H1 (cell line): ENCODE results near the gene KTN1. TPM values are rescaled to one million over a fixed set of nuclear protein-coding genes. Genes with fewer than 3 reads are reported as not detected.

ENCODE experiments used
- CTCF ChIA-PET: fragments of 300-600 bp; sonication (Branson Sonifier 250); formaldehyde crosslinking; loops from one replicate; lab custom pipeline; 2021; ENCODE audit not compliant: partially characterized antibody; lab: Charles Lee
- POLR2A ChIA-PET: fragments of 300-600 bp; sonication (Branson Sonifier 250); formaldehyde crosslinking; loops from one replicate; lab custom pipeline; 2021; ENCODE audit warnings: inconsistent platforms; ENCODE audit not compliant: partially characterized antibody; lab: Charles Lee
- DNase-seq, 2 experiments: peaks; one replicate each; pipeline versions ENCODE4 v3.0.0 to v3.0.0-alpha.2; 2010 to 2022; ENCODE audit warnings: low spot score in 2 of 2, low read depth in 1 of 2, mixed read lengths in 1 of 2
- FAIRE-seq: peaks from 2 replicates; lab custom pipeline; 2011; peaks lifted over from hg19 to GRCh38; lab: Jason Lieb, UNC
- H2AFZ ChIP-seq: 2 replicates; pipeline ENCODE4 v1.8.1; 2012; ENCODE audit warnings: low read length, inconsistent platforms
- H2AK5ac ChIP-seq: 2 replicates; pipeline ENCODE4 v1.6.1; 2013; ENCODE audit warnings: low read depth, low read length
- H2BK120ac ChIP-seq: replicated peaks from 2 replicates; pipeline ENCODE3; 2013; ENCODE audit warnings: low read depth, low read length, inconsistent platforms
- H2BK12ac ChIP-seq: 2 replicates; pipeline ENCODE4 v1.6.1; 2013; ENCODE audit warnings: low read depth, low read length
- H2BK15ac ChIP-seq: 2 replicates; pipeline ENCODE4 v1.6.1; 2013; ENCODE audit warnings: low read length
- H2BK20ac ChIP-seq: 2 replicates; pipeline ENCODE4 v1.6.1; 2013; ENCODE audit warnings: low read length
- H2BK5ac ChIP-seq: 2 replicates; pipeline ENCODE4 v1.6.1; 2013; ENCODE audit warnings: low read depth, low read length
- H3K14ac ChIP-seq: 2 replicates; pipeline ENCODE4 v1.6.1; 2013; ENCODE audit warnings: inconsistent platforms; ENCODE audit not compliant: insufficient read length
- H3K18ac ChIP-seq: 2 replicates; pipeline ENCODE4 v1.6.1; 2013; ENCODE audit warnings: low read length; ENCODE audit errors: extremely low read depth
- H3K23ac ChIP-seq: 2 replicates; pipeline ENCODE4 v1.6.1; 2013; ENCODE audit warnings: inconsistent platforms; ENCODE audit not compliant: insufficient read length
- H3K23me2 ChIP-seq: 2 replicates; pipeline ENCODE4 v1.6.1; 2013; ENCODE audit warnings: low read depth, low read length
- H3K27ac ChIP-seq: 2 replicates; pipeline ENCODE4 v1.6.1; 2011; ENCODE audit warnings: low read depth, low read length, inconsistent platforms
- H3K27me3 ChIP-seq, 4 experiments: replicated peaks in 1 of 4; 1 replicate in 1 of 4; 2 replicates in 3 of 4; pipeline versions ENCODE4 v1.6.1 to v1.8.1; 2011 to 2013; ENCODE audit warnings: low read length in 3 of 4, mild to moderate bottlenecking in 3 of 4, inconsistent platforms in 2 of 4, mixed read lengths in 2 of 4, moderate library complexity in 1 of 4; ENCODE audit not compliant: control insufficient read depth in 3 of 4, insufficient read depth in 3 of 4; ENCODE audit errors: extremely low read depth in 1 of 4
- H3K36me3 ChIP-seq, 4 experiments: 2 replicates each; pipeline versions ENCODE4 v1.6.1 to v1.8.1; 2011 to 2013; ENCODE audit warnings: mild to moderate bottlenecking in 4 of 4, low read length in 3 of 4, moderate library complexity in 2 of 4, control low read depth in 1 of 4, inconsistent platforms in 1 of 4; ENCODE audit not compliant: insufficient read depth in 4 of 4, control insufficient read depth in 2 of 4
- H3K4ac ChIP-seq: replicated peaks from 2 replicates; pipeline ENCODE3; 2013; ENCODE audit warnings: low read length, low read depth, mixed read lengths, inconsistent platforms; ENCODE audit not compliant: insufficient read length
- H3K4me1 ChIP-seq, 4 experiments: replicated peaks in 1 of 4; 1 replicate in 1 of 4; 2 replicates in 3 of 4; pipeline versions ENCODE4 v1.6.1 to v1.8.1; 2011 to 2013; ENCODE audit warnings: low read length in 3 of 4, inconsistent platforms in 2 of 4, mixed read lengths in 1 of 4; ENCODE audit not compliant: insufficient read depth in 4 of 4, control insufficient read depth in 3 of 4
- H3K4me2 ChIP-seq, 2 experiments: 2 replicates each; pipeline versions ENCODE4 v1.6.1 to v1.8.1; 2011 to 2013; ENCODE audit warnings: low read depth in 2 of 2, low read length in 2 of 2, control low read depth in 1 of 2, inconsistent platforms in 1 of 2, mild to moderate bottlenecking in 1 of 2; ENCODE audit not compliant: insufficient read depth in 1 of 2
- H3K4me3 ChIP-seq, 4 experiments: fragments of 200-600, 300-600 bp in 1 of 4; sonication (generic), shearing (Covaris generic), sonication (Bioruptor Twin) in 1 of 4; 2 replicates each; pipeline versions ENCODE4 v1.5.1 to v1.8.1; 2011 to 2016; ENCODE audit warnings: low read length in 4 of 4, low read depth in 3 of 4, control low read depth in 2 of 4, inconsistent platforms in 2 of 4, mild to moderate bottlenecking in 2 of 4, mixed read lengths in 1 of 4, moderate library complexity in 1 of 4; ENCODE audit not compliant: insufficient read depth in 2 of 4; ENCODE audit errors: extremely low read depth in 1 of 4
- H3K56ac ChIP-seq: replicated peaks from 2 replicates; pipeline ENCODE3; 2013; ENCODE audit warnings: low read depth, mild to moderate bottlenecking, mixed read lengths, low read length, inconsistent platforms; ENCODE audit not compliant: insufficient read length
- H3K79me1 ChIP-seq: 2 replicates; pipeline ENCODE4 v1.6.1; 2013; ENCODE audit warnings: low read depth, low read length, control low read depth
- H3K79me2 ChIP-seq, 2 experiments: 2 replicates each; pipeline versions ENCODE4 v1.6.1 to v1.8.1; 2012 to 2013; ENCODE audit warnings: low read length in 2 of 2, mild to moderate bottlenecking in 2 of 2, inconsistent platforms in 1 of 2; ENCODE audit not compliant: insufficient read depth in 2 of 2, control insufficient read depth in 1 of 2
- H3K9ac ChIP-seq, 4 experiments: replicated peaks in 1 of 4; 1 replicate in 1 of 4; 2 replicates in 3 of 4; pipeline versions ENCODE4 v1.6.1 to v1.8.1; 2011 to 2013; ENCODE audit warnings: low read depth in 3 of 4, low read length in 3 of 4, control low read depth in 2 of 4, mild to moderate bottlenecking in 2 of 4, moderate library complexity in 2 of 4, inconsistent platforms in 1 of 4; ENCODE audit errors: extremely low read depth in 1 of 4
- H3K9me3 ChIP-seq, 2 experiments: 2 replicates each; pipeline versions ENCODE4 v1.6.1 to v1.8.1; 2012 to 2013; ENCODE audit warnings: mild to moderate bottlenecking in 2 of 2, moderate library complexity in 2 of 2, control low read depth in 1 of 2, inconsistent platforms in 1 of 2, low read depth in 1 of 2, low read length in 1 of 2, mixed read lengths in 1 of 2; ENCODE audit not compliant: insufficient read depth in 2 of 2
- H4K20me1 ChIP-seq, 2 experiments: replicated peaks in 1 of 2; 2 replicates each; pipeline versions ENCODE3 to v1.8.1; 2011 to 2013; ENCODE audit warnings: inconsistent platforms in 2 of 2, low read length in 2 of 2, mild to moderate bottlenecking in 1 of 2; ENCODE audit not compliant: insufficient read depth in 2 of 2, control insufficient read depth in 1 of 2
- H4K5ac ChIP-seq: 2 replicates; pipeline ENCODE4 v1.6.1; 2013; ENCODE audit warnings: low read length, low read depth, mixed read lengths, inconsistent platforms; ENCODE audit not compliant: insufficient read length
- H4K8ac ChIP-seq: 2 replicates; pipeline ENCODE4 v1.8.0; 2013; ENCODE audit warnings: mild to moderate bottlenecking, moderate library complexity, low read length, inconsistent platforms; ENCODE audit not compliant: insufficient read depth; ENCODE audit errors: extremely low read depth
- H4K91ac ChIP-seq: replicated peaks from 2 replicates; pipeline ENCODE3; 2013; ENCODE audit warnings: low read length, mixed read lengths, inconsistent platforms; ENCODE audit not compliant: insufficient read length
- ASH2L ChIP-seq: fragments of 200-600, 300-600 bp; sonication (generic); IDR thresholded peaks from one replicate; pipeline ENCODE4 v1.7.1; 2017; ENCODE audit warnings: low read length
- CBX5 ChIP-seq: fragments of 300-800, 300-1000 bp; sonication (generic); IDR thresholded peaks from 2 replicates; pipeline ENCODE4 v1.7.1; 2016; ENCODE audit warnings: antibody characterized with exemption, low read length, low read depth
- CREB1 ChIP-seq: IDR thresholded peaks from 2 replicates; pipeline ENCODE4 v1.6.1; 2012; ENCODE audit warnings: inconsistent platforms
- HDAC2 ChIP-seq, 2 experiments: fragments of 300-600 bp in 1 of 2; sonication (generic) in 1 of 2; IDR thresholded peaks; 2 replicates each; pipeline ENCODE4 v1.6.1; 2011 to 2012; ENCODE audit warnings: low read depth in 2 of 2, low read length in 2 of 2, mild to moderate bottlenecking in 2 of 2, moderate library complexity in 2 of 2, borderline replicate concordance in 1 of 2, inconsistent platforms in 1 of 2
- KDM4A ChIP-seq: IDR thresholded peaks from one replicate; pipeline ENCODE4 v1.7.1; 2012; ENCODE audit warnings: low read depth, mild to moderate bottlenecking, moderate library complexity, low read length, inconsistent platforms; ENCODE audit not compliant: severe bottlenecking
- RXRA ChIP-seq: IDR thresholded peaks from 2 replicates; pipeline ENCODE4 v1.6.1; 2011; ENCODE audit warnings: low read depth, mild to moderate bottlenecking, low read length, moderate library complexity; ENCODE audit not compliant: insufficient read depth
- SIRT6 ChIP-seq: IDR thresholded peaks from one replicate; pipeline ENCODE4 v1.7.1; 2012; ENCODE audit warnings: low read length, inconsistent platforms
- SIX5 ChIP-seq: IDR thresholded peaks from 2 replicates; pipeline ENCODE4 v1.6.1; 2011; ENCODE audit warnings: mild to moderate bottlenecking, low read depth, low read length
- SP1 ChIP-seq: IDR thresholded peaks from 2 replicates; pipeline ENCODE4 v1.6.1; 2011; ENCODE audit warnings: low read depth, low read length
- SP4 ChIP-seq: IDR thresholded peaks from 2 replicates; pipeline ENCODE4 v1.6.1; 2012; ENCODE audit warnings: low read length, inconsistent platforms
- TAF1 ChIP-seq: IDR thresholded peaks from 2 replicates; pipeline ENCODE4 v1.6.1; 2011; ENCODE audit warnings: mild to moderate bottlenecking, low read depth, low read length
- TAF7 ChIP-seq: optimal IDR thresholded peaks from 2 replicates; pipeline ENCODE3; 2011; ENCODE audit warnings: low read depth, mild to moderate bottlenecking, inconsistent platforms, low read length, moderate library complexity, borderline replicate concordance
- WGBS, 2 experiments: shearing (Covaris generic) in 1 of 2; methylation state at CpG; one replicate each; pipeline versions ENCODE4 v1.1.6 to v1.1.7; 2013 to 2015; ENCODE audit warnings: low lambda C conversion rate in 2 of 2, mixed read lengths in 2 of 2, inconsistent platforms in 1 of 2, low coverage in 1 of 2, missing lambda C conversion rate in 1 of 2; ENCODE audit not compliant: insufficient replicate concordance in 2 of 2, insufficient coverage in 1 of 2, insufficient read length in 1 of 2; ENCODE audit errors: extremely low coverage in 1 of 2, missing lambda C conversion rate in 1 of 2; 5-methylcytosine and 5-hydroxymethylcytosine counted together
- polyA plus RNA-seq, 7 experiments: library from polyadenylated mRNA; depleted of rRNA in 3 of 7; stranded (reverse) in 5 of 7; unstranded in 2 of 7; fragments of >200 nt in 5 of 7; fragments of 200-250 nt in 2 of 7; gene quantifications; 1 replicate in 5 of 7; 2 replicates in 1 of 7; 4 replicates in 1 of 7; pipeline versions ENCODE4 v1.2.1 to v1.2.3, GENCODE V29; 2011 to 2013; ENCODE audit warnings: missing spikeins in 2 of 7, mixed read lengths in 2 of 7
- total RNA-seq: library from RNA; stranded (reverse); fragmentation: NEBNext Ultra II Directional; extraction: Animal tissue kit (Norgen Biotek cat#: 25700); gene quantifications from 2 replicates; pipeline ENCODE4 v1.2.1, GENCODE V29; 2021

KTN1 gene
- total and polyA plus RNA-seq, 2 of the 8 experiments (the other 6 are each of a cell fraction or from before 2014, with no cell fraction given), result 15.4 to 151 TPM

GRCh38 chr14:55582746-55583145 lies 2.7 kb downstream of the KTN1 start:
- no peak overlapping the region for H4K8ac ChIP-seq
- H2BK20ac ChIP-seq, result no peak overlapping the region
- no peak overlapping the region for H2AFZ ChIP-seq
- no peak for FAIRE-seq
- WGBS, 2 experiments, result 92% methylated on average over 2 of the region's 2 CpGs; no CpG with 5 or more reads in 1 of the 2 experiments
- CTCF ChIA-PET, result no interaction called here
- H3K79me1 ChIP-seq, result peaks cover 5% of the 10 kb centered on the region
- no peak overlapping the region for H4K5ac ChIP-seq
- no peak overlapping the region for H4K91ac ChIP-seq
- H3K27ac ChIP-seq, result no peak overlapping the region
- H3K79me2 ChIP-seq, result peaks cover 28 to 74% of the 10 kb centered on the region in 2 experiments
- no peak overlapping the region for H3K18ac ChIP-seq
- H3K4ac ChIP-seq, result no peak overlapping the region
- no peak overlapping the region for H2BK5ac ChIP-seq
- H3K36me3 ChIP-seq, result no peaks in the 10 kb centered on the region
- no peak overlapping the region for H3K9ac ChIP-seq
- no peak overlapping the region for H3K23ac ChIP-seq
- no peak overlapping the region for H2BK120ac ChIP-seq
- peaks cover 4 to 13% (median 4%) of the 10 kb centered on the region in 4 experiments; a peak in 4 of 7 replicates for H3K4me1 ChIP-seq
- no peak overlapping the region for H2BK15ac ChIP-seq
- H3K56ac ChIP-seq, result no peak overlapping the region
- no peaks in the 10 kb centered on the region for H3K9me3 ChIP-seq
- no peak overlapping the region for H3K4me3 ChIP-seq
- no peak overlapping the region for H2AK5ac ChIP-seq
- H3K4me2 ChIP-seq, result no peak overlapping the region
- no peaks in the 10 kb centered on the region for H3K27me3 ChIP-seq
- H3K14ac ChIP-seq, result no peak overlapping the region
- POLR2A ChIA-PET, result no interaction called here
- TF ChIP-seq SP4 (no peak), CREB1 (no peak), SIRT6 (no peak), TAF7 (no peak), SIX5 (no peak), HDAC2 (IDR thresholded peaks at IDR 0.05; ENCODE audit: borderline replicate concordance in 1 of 2, low read depth in 2 of 2, low read length in 2 of 2) (no peak), RXRA (no peak), SP1 (no peak), CBX5 (no peak), TAF1 (no peak), KDM4A (no peak), ASH2L (no peak)
- no peak for DNase-seq
- peaks cover 6% of the 10 kb centered on the region for H3K23me2 ChIP-seq
- peaks cover 15 to 23% of the 10 kb centered on the region in 2 experiments for H4K20me1 ChIP-seq
- H2BK12ac ChIP-seq, result no peak overlapping the region
